Left ventricle myocardium inferior (tissue), 1 donor: ENCODE data around the gene CKAP4. TPM values are rescaled to one million over a fixed set of nuclear protein-coding genes. Genes with fewer than 3 reads are reported as not detected.

Experiments used
- DNase-seq: peaks from one replicate; pipeline ENCODE4 v3.0.0-alpha.2; 2020
- H3K27ac ChIP-seq: fragments of 200-600 bp; replicated peaks from 2 replicates; pipeline ENCODE4 v1.8.0; 2021
- H3K27me3 ChIP-seq: fragments of 200-600 bp; 2 replicates; pipeline ENCODE4 v1.8.0; 2021; ENCODE audit warnings: low read depth
- H3K36me3 ChIP-seq: fragments of 200-600 bp; 2 replicates; pipeline ENCODE4 v1.8.0; 2021
- H3K4me1 ChIP-seq: fragments of 200-600 bp; 2 replicates; pipeline ENCODE4 v1.8.0; 2021
- H3K4me3 ChIP-seq: fragments of 200-600 bp; 2 replicates; pipeline ENCODE4 v1.8.0; 2021; ENCODE audit warnings: mild to moderate bottlenecking, moderate library complexity
- H3K9me3 ChIP-seq: fragments of 200-600 bp; replicated peaks from 2 replicates; pipeline ENCODE4 v1.8.0; 2021
- CTCF ChIP-seq: fragments of 200-600 bp; IDR thresholded peaks from 2 replicates; pipeline ENCODE4 v1.8.0; 2021; ENCODE audit warnings: antibody characterized with exemption, mild to moderate bottlenecking, borderline replicate concordance
- intact Hi-C: fragments of 100-400 bp; cut with micrococcal nuclease; formaldehyde crosslinking; loops from one replicate; pipeline ENCODE4 v1.11.0; 2022
- total RNA-seq: library from RNA; stranded (reverse); fragmentation: NEBNext Ultra II Directional; extraction: Animal tissue kit (Norgen Biotek cat#: 25700); gene quantifications from one replicate; pipeline ENCODE4 v1.2.1, GENCODE V29; 2021
- donor health status: DM: no; HTN: yes; CAD: no; lungs with severe emphysema.

Gene CKAP4
- total RNA-seq, 1 donor from 2014 or later, result 51.8 TPM

GRCh38 chr12:106228320-106228710 is 19.5 kb downstream of the CKAP4 start:
- peaks cover 15% of the 10 kb centered on the region for H3K4me1 ChIP-seq
- no peak for TF ChIP-seq CTCF
- no peak for DNase-seq
- H3K36me3 ChIP-seq, result no peaks in the 10 kb centered on the region
- no peaks in the 10 kb centered on the region for H3K27me3 ChIP-seq
- intact Hi-C loops, result loop anchor here (5.0 kb wide), 2 partner anchors 54 to 119 kb away; no protein-coding TSS in a partner anchor
- no peak overlapping the region for H3K4me3 ChIP-seq
- H3K9me3 ChIP-seq, result no peaks in the 10 kb centered on the region
- no peak overlapping the region for H3K27ac ChIP-seq

GRCh38 chr12:106227641-106228319 is 20.0 kb downstream of the CKAP4 start:
- peaks cover 15% of the 10 kb centered on the region for H3K4me1 ChIP-seq
- no peak for TF ChIP-seq CTCF
- no peak for DNase-seq
- intact Hi-C loops, result loop anchor here (5.0 kb wide), 2 partner anchors 55 to 120 kb away; no protein-coding TSS in a partner anchor
- H3K36me3 ChIP-seq, result no peaks in the 10 kb centered on the region
- H3K27me3 ChIP-seq, result no peaks in the 10 kb centered on the region
- no peak overlapping the region for H3K27ac ChIP-seq
- H3K4me3 ChIP-seq, result no peak overlapping the region
- no peaks in the 10 kb centered on the region for H3K9me3 ChIP-seq

GRCh38 chr12:106226884-106227640 is 20.8 kb downstream of the CKAP4 start:
- TF ChIP-seq CTCF, result peak; percentile 89
- no peak overlapping the region for H3K4me3 ChIP-seq
- H3K9me3 ChIP-seq, result no peaks in the 10 kb centered on the region
- intact Hi-C loops, result loop anchor here (5.0 kb wide), 2 partner anchors 55 to 120 kb away; no protein-coding TSS in a partner anchor
- H3K27ac ChIP-seq, result no peak overlapping the region
- H3K27me3 ChIP-seq, result no peaks in the 10 kb centered on the region
- DNase-seq, result no peak
- no peaks in the 10 kb centered on the region for H3K36me3 ChIP-seq
- H3K4me1 ChIP-seq, result peaks cover 15% of the 10 kb centered on the region

- no peak for TF ChIP-seq CTCF
- intact Hi-C loops, result loop anchor here (5.0 kb wide), 1 partner anchor 802 kb away; no protein-coding TSS in a partner anchor
- H3K27ac ChIP-seq, result no peak overlapping the region
- H3K27me3 ChIP-seq, result no peaks in the 10 kb centered on the region
- H3K4me1 ChIP-seq, result peaks cover 15% of the 10 kb centered on the region
- DNase-seq, result no peak
- H3K9me3 ChIP-seq, result no peaks in the 10 kb centered on the region
- H3K4me3 ChIP-seq, result no peak overlapping the region
- H3K36me3 ChIP-seq, result no peaks in the 10 kb centered on the region
These were observed 23.5 kb downstream of the CKAP4 start for GRCh38 chr12:106224355-106224706.

DNA sequence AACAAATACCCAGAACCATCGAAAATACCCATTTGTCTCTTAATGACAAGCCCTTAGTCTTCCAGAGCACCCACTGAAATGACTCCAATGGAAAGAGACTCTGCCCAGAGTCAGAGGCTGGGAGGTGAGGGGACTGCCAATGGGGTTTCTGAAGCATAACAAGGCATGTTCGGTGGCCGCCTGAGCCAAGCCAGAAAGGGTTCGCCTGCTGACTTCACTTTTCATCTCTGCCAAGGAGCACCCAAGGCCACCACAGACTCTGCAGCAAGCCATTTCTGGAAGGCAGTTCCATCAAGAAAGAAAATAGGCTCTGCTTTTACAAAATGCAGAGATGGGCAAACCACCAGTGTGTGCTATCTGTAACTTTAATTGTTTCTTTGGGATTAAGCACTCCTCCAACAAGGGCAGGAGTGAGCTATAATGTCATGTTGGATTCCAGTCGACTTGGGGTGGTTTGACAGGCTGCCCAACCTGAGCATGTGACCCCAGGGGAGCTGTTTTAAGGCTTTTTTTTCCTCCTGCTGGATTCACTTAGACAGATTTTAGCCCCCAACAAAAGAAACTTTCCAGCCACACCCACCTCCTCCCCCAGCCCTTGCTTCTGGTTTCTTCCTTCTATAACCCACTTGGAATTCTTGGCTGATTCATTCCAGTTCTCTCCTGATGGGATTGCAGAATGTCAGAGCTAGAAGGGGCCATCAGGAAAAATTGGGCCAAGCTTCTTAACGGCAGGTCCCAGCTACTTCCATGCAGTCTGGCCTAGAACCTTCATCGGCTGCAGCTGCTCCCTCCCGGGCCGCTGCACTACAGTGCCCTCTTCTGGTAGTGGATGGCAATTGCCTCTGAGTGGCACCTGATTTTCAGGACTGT is 24.1 kb downstream of the CKAP4 start:
- intact Hi-C loops, result loop anchor here (5.0 kb wide), 1 partner anchor 801 kb away; no protein-coding TSS in a partner anchor

More for the DNA sequence above, 24.1 kb downstream of the CKAP4 start:
- Histone ChIP-seq H3K4me1 (peaks cover 15% of the 10 kb centered on the region), H3K36me3 (no peaks in the 10 kb centered on the region), H3K4me3 (no peak overlapping the region), H3K27ac (no peak overlapping the region), H3K27me3 (no peaks in the 10 kb centered on the region), H3K9me3 (peaks cover 4% of the 10 kb centered on the region)
- peak; percentile 97 for TF ChIP-seq CTCF
- peak; percentile 63 for DNase-seq
